Neural progenitor cell (in vitro differentiated cells): Measurements from ENCODE around the gene TNFRSF19.

Source experiments
- EZH2phosphoT487 ChIP-seq: fragments of 200-600 bp; sonication (generic); IDR thresholded peaks from 2 replicates; pipeline ENCODE4 v1.6.1; 2017; ENCODE audit warnings: antibody characterized with exemption
- TF ChIP-seq, protein P1 (sequence below): fragments of 200-600 bp; sonication (generic); IDR thresholded peaks from 2 replicates; pipeline ENCODE4 v1.5.1; 2017; ENCODE audit warnings: antibody characterized with exemption, mild to moderate bottlenecking

GRCh38 chr13:23680845-23681669 is 110.8 kb downstream of the TNFRSF19 start:
- TF ChIP-seq, protein P1, sequence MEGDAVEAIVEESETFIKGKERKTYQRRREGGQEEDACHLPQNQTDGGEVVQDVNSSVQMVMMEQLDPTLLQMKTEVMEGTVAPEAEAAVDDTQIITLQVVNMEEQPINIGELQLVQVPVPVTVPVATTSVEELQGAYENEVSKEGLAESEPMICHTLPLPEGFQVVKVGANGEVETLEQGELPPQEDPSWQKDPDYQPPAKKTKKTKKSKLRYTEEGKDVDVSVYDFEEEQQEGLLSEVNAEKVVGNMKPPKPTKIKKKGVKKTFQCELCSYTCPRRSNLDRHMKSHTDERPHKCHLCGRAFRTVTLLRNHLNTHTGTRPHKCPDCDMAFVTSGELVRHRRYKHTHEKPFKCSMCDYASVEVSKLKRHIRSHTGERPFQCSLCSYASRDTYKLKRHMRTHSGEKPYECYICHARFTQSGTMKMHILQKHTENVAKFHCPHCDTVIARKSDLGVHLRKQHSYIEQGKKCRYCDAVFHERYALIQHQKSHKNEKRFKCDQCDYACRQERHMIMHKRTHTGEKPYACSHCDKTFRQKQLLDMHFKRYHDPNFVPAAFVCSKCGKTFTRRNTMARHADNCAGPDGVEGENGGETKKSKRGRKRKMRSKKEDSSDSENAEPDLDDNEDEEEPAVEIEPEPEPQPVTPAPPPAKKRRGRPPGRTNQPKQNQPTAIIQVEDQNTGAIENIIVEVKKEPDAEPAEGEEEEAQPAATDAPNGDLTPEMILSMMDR: no peak
- no peak for TF ChIP-seq EZH2phosphoT487
